Mesothelial cell of epicardium (in vitro differentiated cells): ENCODE results near the gene EVA1A. TPM values are rescaled to one million over a fixed set of nuclear protein-coding genes. Genes with fewer than 3 reads are reported as not detected.

Experiments
- DNase-seq, 2 experiments: peaks; one replicate each; pipeline ENCODE4 v3.0.0; 2021; ENCODE audit warnings: low spot score in 2 of 2; ENCODE audit not compliant: unreplicated experiment in 2 of 2
- H3K27ac Mint-ChIP-seq: 2 replicates; pipeline ENCODE4 v1.8.0; 2021; ENCODE audit warnings: mixed read lengths
- H3K27me3 Mint-ChIP-seq: 2 replicates; pipeline ENCODE4 v1.8.0; 2021; ENCODE audit warnings: low read depth, mixed read lengths
- H3K36me3 Mint-ChIP-seq: 2 replicates; pipeline ENCODE4 v1.8.0; 2021; ENCODE audit warnings: mixed read lengths
- H3K4me1 Mint-ChIP-seq: 2 replicates; pipeline ENCODE4 v1.8.0; 2021; ENCODE audit warnings: mixed read lengths
- H3K4me3 Mint-ChIP-seq: 2 replicates; pipeline ENCODE4 v1.8.0; 2021; ENCODE audit warnings: mild to moderate bottlenecking, moderate library complexity, mixed read lengths
- H3K9me3 Mint-ChIP-seq: 2 replicates; pipeline ENCODE4 v1.8.0; 2021; ENCODE audit warnings: mixed read lengths
- total RNA-seq: library from RNA; stranded (reverse); gene quantifications from 3 replicates; pipeline ENCODE4 v1.2.1, GENCODE V29; 2021
- TF ChIP-seq, protein P1 (sequence below): fragments of 200-600 bp; sonication (generic); IDR thresholded peaks from one replicate; pipeline ENCODE4 v1.5.0; 2021; ENCODE audit warnings: antibody characterized with exemption; ENCODE audit not compliant: unreplicated experiment

The EVA1A gene
- total RNA-seq, 1 donor from 2014 or later: 11.5 TPM

- no peak overlapping the region for H3K4me3 Mint-ChIP-seq
- no peaks in the 10 kb centered on the region for H3K27me3 Mint-ChIP-seq
- no peaks in the 10 kb centered on the region for H3K9me3 Mint-ChIP-seq
- H3K4me1 Mint-ChIP-seq: peaks cover 17% of the 10 kb centered on the region
- H3K36me3 Mint-ChIP-seq: peaks cover 7% of the 10 kb centered on the region
- TF ChIP-seq, protein P1, sequence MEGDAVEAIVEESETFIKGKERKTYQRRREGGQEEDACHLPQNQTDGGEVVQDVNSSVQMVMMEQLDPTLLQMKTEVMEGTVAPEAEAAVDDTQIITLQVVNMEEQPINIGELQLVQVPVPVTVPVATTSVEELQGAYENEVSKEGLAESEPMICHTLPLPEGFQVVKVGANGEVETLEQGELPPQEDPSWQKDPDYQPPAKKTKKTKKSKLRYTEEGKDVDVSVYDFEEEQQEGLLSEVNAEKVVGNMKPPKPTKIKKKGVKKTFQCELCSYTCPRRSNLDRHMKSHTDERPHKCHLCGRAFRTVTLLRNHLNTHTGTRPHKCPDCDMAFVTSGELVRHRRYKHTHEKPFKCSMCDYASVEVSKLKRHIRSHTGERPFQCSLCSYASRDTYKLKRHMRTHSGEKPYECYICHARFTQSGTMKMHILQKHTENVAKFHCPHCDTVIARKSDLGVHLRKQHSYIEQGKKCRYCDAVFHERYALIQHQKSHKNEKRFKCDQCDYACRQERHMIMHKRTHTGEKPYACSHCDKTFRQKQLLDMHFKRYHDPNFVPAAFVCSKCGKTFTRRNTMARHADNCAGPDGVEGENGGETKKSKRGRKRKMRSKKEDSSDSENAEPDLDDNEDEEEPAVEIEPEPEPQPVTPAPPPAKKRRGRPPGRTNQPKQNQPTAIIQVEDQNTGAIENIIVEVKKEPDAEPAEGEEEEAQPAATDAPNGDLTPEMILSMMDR: no peak
- no peak overlapping the region for H3K27ac Mint-ChIP-seq
- no peak for DNase-seq
Measured at GRCh38 chr2:75500633-75501032, 60.1 kb downstream of the EVA1A start.

- Mint-ChIP-seq H3K9me3 (no peaks in the 10 kb centered on the region), H3K27ac (no peak overlapping the region), H3K36me3 (peaks cover 9% of the 10 kb centered on the region), H3K27me3 (no peaks in the 10 kb centered on the region), H3K4me1 (peaks cover 17% of the 10 kb centered on the region), H3K4me3 (no peak overlapping the region)
- DNase-seq: no peak
- TF ChIP-seq, protein P1: no peak
Measured at GRCh38 chr2:75499534-75499933, 61.2 kb downstream of the EVA1A start.

GRCh38 chr2:75498907-75499306 is 61.8 kb downstream of the EVA1A start:
- Mint-ChIP-seq H3K9me3 (no peaks in the 10 kb centered on the region), H3K4me3 (no peak overlapping the region), H3K36me3 (peaks cover 8% of the 10 kb centered on the region), H3K27ac (no peak overlapping the region), H3K4me1 (peaks cover 17% of the 10 kb centered on the region), H3K27me3 (no peaks in the 10 kb centered on the region)
- TF ChIP-seq, protein P1: no peak
- DNase-seq: no peak

GRCh38 chr2:75497256-75497655 is 63.5 kb downstream of the EVA1A start:
- H3K27ac Mint-ChIP-seq: no peak overlapping the region
- peaks cover 14% of the 10 kb centered on the region for H3K36me3 Mint-ChIP-seq
- H3K27me3 Mint-ChIP-seq: peaks cover 3% of the 10 kb centered on the region
- DNase-seq: no peak
- H3K4me3 Mint-ChIP-seq: no peak overlapping the region
- H3K9me3 Mint-ChIP-seq: no peaks in the 10 kb centered on the region
- TF ChIP-seq, protein P1: no peak
- peaks cover 17% of the 10 kb centered on the region for H3K4me1 Mint-ChIP-seq

DNA sequence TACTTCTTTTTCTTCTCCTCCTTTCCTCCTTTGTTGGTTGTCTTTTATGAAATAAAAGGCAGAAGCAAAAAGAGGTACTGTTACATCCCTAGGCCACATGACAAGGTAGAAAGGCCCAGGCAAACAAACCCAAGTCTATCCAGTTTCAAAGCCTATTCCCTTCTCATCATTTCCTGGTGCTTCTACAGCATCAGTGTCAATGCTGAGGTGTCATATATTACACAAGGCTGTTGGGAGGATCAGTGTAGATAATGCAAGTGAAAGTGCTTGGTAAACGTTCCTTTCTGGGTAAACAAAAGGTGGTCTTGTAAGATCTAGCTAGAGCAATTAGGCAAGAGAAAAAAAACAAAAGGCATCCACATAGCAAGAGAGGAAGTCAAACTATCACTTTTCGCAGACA is 64.9 kb downstream of the EVA1A start:
- H3K36me3 Mint-ChIP-seq: peaks cover 14% of the 10 kb centered on the region
- H3K27me3 Mint-ChIP-seq: peaks cover 3% of the 10 kb centered on the region
- peaks cover 9% of the 10 kb centered on the region for H3K4me1 Mint-ChIP-seq
- no peak overlapping the region for H3K27ac Mint-ChIP-seq
- no peaks in the 10 kb centered on the region for H3K9me3 Mint-ChIP-seq
- no peak for DNase-seq
- TF ChIP-seq, protein P1: no peak
- no peak overlapping the region for H3K4me3 Mint-ChIP-seq
